ENCODE measurements around the gene CDC25A.

DNA sequence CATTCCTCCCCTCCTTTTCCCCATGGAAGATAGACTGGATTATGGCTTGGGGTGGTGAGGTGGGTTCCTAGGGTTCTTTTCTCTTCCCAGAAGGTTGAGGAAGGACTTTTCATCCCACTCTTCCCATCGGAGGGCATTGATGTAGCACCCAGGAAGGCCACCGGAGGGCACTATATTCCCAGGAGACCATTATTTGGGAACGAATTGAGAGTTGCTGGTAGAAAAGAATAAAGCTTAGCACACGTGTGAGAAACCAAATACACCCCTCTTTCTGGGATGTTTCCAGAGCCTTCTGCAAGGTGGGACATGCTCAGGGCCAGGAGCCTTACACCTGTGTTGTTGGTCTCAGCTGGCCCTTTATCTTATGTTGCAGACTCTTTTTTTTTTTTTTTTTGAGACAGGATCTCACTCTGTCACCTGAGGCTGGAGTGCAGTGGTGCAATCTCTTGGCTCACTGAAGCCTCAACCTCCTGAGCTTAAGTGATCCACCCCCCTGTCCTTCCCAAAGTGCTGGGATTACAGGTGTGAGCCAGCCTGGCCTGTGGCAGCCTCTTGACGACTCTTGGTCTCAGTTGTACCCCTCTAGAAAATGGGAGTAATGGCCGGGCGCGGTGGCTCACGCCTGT is 6.3 kb upstream of the CDC25A start:
- TF ChIP-seq, protein P1, sequence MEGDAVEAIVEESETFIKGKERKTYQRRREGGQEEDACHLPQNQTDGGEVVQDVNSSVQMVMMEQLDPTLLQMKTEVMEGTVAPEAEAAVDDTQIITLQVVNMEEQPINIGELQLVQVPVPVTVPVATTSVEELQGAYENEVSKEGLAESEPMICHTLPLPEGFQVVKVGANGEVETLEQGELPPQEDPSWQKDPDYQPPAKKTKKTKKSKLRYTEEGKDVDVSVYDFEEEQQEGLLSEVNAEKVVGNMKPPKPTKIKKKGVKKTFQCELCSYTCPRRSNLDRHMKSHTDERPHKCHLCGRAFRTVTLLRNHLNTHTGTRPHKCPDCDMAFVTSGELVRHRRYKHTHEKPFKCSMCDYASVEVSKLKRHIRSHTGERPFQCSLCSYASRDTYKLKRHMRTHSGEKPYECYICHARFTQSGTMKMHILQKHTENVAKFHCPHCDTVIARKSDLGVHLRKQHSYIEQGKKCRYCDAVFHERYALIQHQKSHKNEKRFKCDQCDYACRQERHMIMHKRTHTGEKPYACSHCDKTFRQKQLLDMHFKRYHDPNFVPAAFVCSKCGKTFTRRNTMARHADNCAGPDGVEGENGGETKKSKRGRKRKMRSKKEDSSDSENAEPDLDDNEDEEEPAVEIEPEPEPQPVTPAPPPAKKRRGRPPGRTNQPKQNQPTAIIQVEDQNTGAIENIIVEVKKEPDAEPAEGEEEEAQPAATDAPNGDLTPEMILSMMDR (IDR thresholded peaks at IDR 0.05; ENCODE audit: low read length) = peak; percentile 96
- TF ChIP-seq EZH2 (IDR thresholded peaks at IDR 0.05; ENCODE audit: borderline replicate concordance, low read length) = no peak
